Thymus (tissue), 11 donors: ENCODE measurements around the gene COL23A1. TPM values are rescaled to one million over a fixed set of nuclear protein-coding genes. Genes with fewer than 3 reads are reported as not detected.
A peak's percentile ranks its signal among the peaks of the same experiment; 100 is the strongest.

Source experiments
- DNase-seq, 9 donors: peaks; one replicate each; pipeline ENCODE4 v3.0.0-alpha.2; 2013; ENCODE audit warnings: low spot score in 9 of 9, low read depth in 6 of 9, missing footprints in 1 of 9
- H3K27ac ChIP-seq, 2 donors: one replicate each; pipeline ENCODE4 v1.5.1; 2013; ENCODE audit warnings: control low read depth in 1 of 2, low read depth in 1 of 2, low read length in 1 of 2, mild to moderate bottlenecking in 1 of 2, moderate library complexity in 1 of 2
- H3K27me3 ChIP-seq, 2 donors: one replicate each; pipeline ENCODE4 v1.5.1; 2013; ENCODE audit warnings: low read length in 1 of 2; ENCODE audit not compliant: control insufficient read depth in 2 of 2, insufficient read depth in 1 of 2
- H3K36me3 ChIP-seq, 2 donors: one replicate each; pipeline ENCODE4 v1.5.1; 2013; ENCODE audit warnings: low read length in 1 of 2, mild to moderate bottlenecking in 1 of 2, moderate library complexity in 1 of 2; ENCODE audit not compliant: control insufficient read depth in 2 of 2, insufficient read depth in 2 of 2
- H3K4me1 ChIP-seq, 2 donors: one replicate each; pipeline ENCODE4 v1.5.1; 2013; ENCODE audit warnings: low read length in 2 of 2; ENCODE audit not compliant: control insufficient read depth in 2 of 2, insufficient read depth in 2 of 2
- H3K4me3 ChIP-seq, 2 donors: one replicate each; pipeline ENCODE4 v1.5.1; 2013; ENCODE audit warnings: low read length in 2 of 2, control low read depth in 1 of 2, mild to moderate bottlenecking in 1 of 2
- H3K9me3 ChIP-seq, 2 donors: one replicate each; pipeline ENCODE4 v1.5.1; 2013; ENCODE audit warnings: low read length in 1 of 2, mild to moderate bottlenecking in 1 of 2; ENCODE audit not compliant: control insufficient read depth in 2 of 2, insufficient read depth in 1 of 2
- WGBS: extraction: QIAGEN DNeasy Blood & Tissue Kit; methylation state at CpG from one replicate; pipeline ENCODE4 v1.1.7; 2013; 5-methylcytosine and 5-hydroxymethylcytosine counted together
- polyA plus RNA-seq: library from polyadenylated mRNA; stranded (reverse); fragments of 200-250 nt; gene quantifications from one replicate; pipeline ENCODE4 v1.2.3, GENCODE V29; 2013
- total RNA-seq: library from RNA; stranded (reverse); fragments of 120-200 nt; gene quantifications from one replicate; pipeline ENCODE4 v1.2.4, GENCODE V29; 2013
- donor health status: healthy.

COL23A1 gene
- total and polyA plus RNA-seq, 2 donors = 1.5 to 2.6 TPM

DNA sequence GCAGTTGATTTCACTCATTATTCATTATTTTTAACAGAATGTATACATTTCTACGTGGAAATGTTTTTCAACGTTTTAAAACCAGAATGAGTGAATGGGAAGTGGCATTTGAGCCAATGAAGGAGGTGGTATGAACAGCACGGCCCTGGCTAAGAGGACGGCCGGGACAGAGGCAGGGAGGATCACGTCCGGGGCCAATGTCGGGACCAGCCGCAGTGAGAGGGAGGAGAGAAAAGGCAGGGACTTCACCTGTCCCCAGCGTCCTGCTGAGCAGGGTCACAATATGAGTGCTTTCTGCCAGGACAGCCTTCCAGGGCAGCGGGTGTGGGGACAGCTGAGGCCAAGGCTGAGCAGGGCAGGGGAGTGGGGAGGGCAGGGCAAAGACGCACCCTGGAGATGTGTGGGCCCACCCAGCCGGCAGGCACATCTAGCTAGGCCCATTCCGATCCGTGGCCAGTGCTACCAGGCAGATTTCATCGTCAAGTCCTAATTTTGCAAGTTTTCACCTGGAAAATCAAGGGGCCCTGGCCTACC is 209.6 kb downstream of the COL23A1 start:
- H3K27ac ChIP-seq = no peak overlapping the region
- no peak overlapping the region for H3K4me3 ChIP-seq
- H3K4me1 ChIP-seq = peaks cover 16 to 40% of the 10 kb centered on the region in 2 donors
- H3K9me3 ChIP-seq = no peaks in the 10 kb centered on the region
- H3K36me3 ChIP-seq = peaks cover 0 to 2% of the 10 kb centered on the region in 2 donors
- no peak for DNase-seq
- H3K27me3 ChIP-seq = no peaks in the 10 kb centered on the region
- WGBS = 95% methylated on average over 16 of the region's 16 CpGs

- Histone ChIP-seq H3K27me3 (no peaks in the 10 kb centered on the region), H3K9me3 (no peaks in the 10 kb centered on the region), H3K27ac (no peak overlapping the region), H3K4me3 (no peak overlapping the region), H3K4me1 (peaks cover 12 to 35% of the 10 kb centered on the region in 2 donors), H3K36me3 (peaks cover 0 to 2% of the 10 kb centered on the region in 2 donors)
- WGBS = 70% methylated on average over 2 of the region's 2 CpGs
- DNase-seq = no peak
Observed at GRCh38 chr5:178380086-178380485, 210.1 kb downstream of the COL23A1 start.

DNA sequence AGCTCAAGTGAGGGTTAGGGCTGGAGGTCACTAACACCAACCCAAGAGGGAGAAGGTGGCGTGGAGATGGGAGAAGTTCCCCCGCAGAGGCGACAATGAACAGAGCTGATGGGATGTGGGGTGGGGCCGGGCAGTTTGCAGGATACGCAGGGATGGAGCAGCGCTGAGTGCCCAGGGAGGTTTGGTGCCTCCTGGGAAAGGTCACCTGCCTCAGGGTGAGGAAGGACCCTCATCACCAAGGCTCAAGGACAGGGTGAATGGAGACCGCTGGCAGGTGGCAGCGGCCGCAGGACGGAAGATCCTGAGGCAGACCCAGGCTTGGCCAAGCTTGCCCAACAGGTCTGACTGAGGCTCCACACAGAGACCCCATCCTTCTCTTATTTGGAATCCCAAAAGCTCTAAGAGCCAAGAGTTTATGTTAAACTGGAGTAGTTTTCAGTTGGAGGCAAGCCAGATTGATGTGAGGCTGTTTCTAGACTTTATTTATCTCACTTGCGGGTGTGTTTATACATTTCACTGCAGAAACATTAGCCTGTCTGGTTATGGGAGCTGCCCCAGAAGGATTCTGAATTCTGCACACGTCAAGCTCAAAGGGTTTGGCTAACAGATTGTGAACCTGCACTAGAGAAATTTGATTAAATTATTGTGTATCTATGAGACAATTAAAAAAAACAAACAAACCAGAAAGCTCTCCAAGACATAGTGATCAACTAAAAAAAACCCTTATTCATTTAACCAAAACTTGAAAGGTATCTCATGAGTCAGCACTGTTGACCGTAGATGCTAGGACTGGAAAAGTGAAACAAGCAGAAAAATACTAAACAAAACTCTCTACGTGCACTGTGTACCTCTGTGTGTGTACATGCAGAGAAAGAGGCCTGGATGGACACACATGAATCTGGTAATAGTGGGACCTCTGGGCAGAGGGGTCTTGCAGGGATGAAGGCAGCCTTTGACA is 211.4 kb downstream of the COL23A1 start:
- no peaks in the 10 kb centered on the region for H3K27me3 ChIP-seq
- no peak overlapping the region for H3K4me3 ChIP-seq
- 88% methylated on average over 14 of the region's 14 CpGs for WGBS
- DNase-seq = no peak
- H3K4me1 ChIP-seq = peaks cover 5 to 24% of the 10 kb centered on the region in 2 donors
- peaks cover 0 to 5% of the 10 kb centered on the region in 2 donors for H3K36me3 ChIP-seq
- H3K27ac ChIP-seq = no peak overlapping the region
- no peaks in the 10 kb centered on the region for H3K9me3 ChIP-seq

DNA sequence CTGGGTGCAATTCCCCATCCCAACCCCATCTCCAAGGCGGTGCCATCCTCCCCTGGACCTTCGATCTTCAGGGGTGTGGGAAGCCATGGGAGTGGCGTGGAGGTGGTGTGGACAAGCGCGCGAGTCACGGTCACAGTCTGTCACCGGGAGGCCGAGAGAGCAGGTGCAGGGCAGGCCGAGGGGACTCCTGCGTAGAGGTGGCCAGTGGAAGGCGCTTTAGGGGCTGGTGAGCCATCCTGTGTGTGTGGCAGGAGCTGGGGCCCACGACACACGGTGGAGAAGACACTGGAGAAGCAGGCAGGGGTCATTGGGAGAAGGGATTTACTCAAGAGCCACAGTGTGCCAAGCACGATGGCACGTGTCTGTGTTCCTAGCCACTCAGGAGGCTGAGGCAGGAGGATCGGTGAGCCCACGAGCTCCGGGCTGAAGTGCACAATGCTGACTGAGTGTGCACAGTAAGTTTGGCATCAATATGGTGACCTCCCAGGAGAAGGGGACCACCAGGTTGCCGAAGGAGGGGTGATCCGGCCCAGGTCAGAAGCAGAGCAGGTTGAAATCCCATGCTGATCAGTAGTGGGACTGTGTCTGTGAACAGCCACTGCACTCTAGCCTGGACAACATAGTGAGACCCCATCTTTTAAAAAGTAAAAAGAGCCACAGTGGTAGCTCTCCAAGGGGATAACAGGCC is 212.5 kb downstream of the COL23A1 start:
- peaks cover 3 to 7% of the 10 kb centered on the region in 2 donors for H3K36me3 ChIP-seq
- no peak overlapping the region for H3K4me3 ChIP-seq
- H3K9me3 ChIP-seq = no peaks in the 10 kb centered on the region
- 93% methylated on average over 21 of the region's 21 CpGs for WGBS
- peaks cover 0 to 13% of the 10 kb centered on the region in 2 donors for H3K4me1 ChIP-seq
- DNase-seq = no peak
- H3K27me3 ChIP-seq = no peaks in the 10 kb centered on the region
- no peak overlapping the region for H3K27ac ChIP-seq

- 77% methylated on average over 19 of the region's 19 CpGs for WGBS
- Histone ChIP-seq H3K27ac (no peak overlapping the region), H3K36me3 (peaks cover 3 to 7% of the 10 kb centered on the region in 2 donors), H3K27me3 (no peaks in the 10 kb centered on the region), H3K4me1 (peaks cover 0 to 7% of the 10 kb centered on the region in 2 donors), H3K4me3 (no peak overlapping the region), H3K9me3 (no peaks in the 10 kb centered on the region)
- no peak for DNase-seq
Observed at GRCh38 chr5:178376921-178377582, 213.1 kb downstream of the COL23A1 start.

DNA sequence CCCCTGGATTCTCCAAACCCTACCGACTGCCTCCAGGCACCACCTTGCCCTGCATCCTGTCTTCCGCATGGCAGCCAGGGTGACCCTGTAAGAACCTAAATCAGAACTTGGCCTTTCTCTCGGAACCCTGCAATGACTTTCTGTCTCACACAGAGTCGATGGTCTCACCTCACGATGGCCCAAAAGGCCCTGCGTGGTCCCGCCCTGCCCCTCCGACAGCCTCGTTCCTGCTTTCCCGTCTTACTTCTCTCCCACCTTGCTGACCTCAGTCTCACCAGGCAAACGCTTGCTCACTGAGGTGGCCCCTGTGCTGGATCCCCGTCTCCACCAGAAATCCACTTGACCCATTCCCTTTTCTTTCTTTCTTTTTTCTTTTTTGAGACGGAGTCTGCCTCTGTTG is 214.8 kb downstream of the COL23A1 start:
- DNase-seq = no peak
- peaks cover 0 to 5% of the 10 kb centered on the region in 2 donors for H3K4me1 ChIP-seq
- H3K36me3 ChIP-seq = peaks cover 5 to 9% of the 10 kb centered on the region in 2 donors
- 95% methylated on average over 13 of the region's 13 CpGs for WGBS
- peaks cover 1 to 4% of the 10 kb centered on the region in 2 donors for H3K9me3 ChIP-seq
- H3K4me3 ChIP-seq = no peak overlapping the region
- H3K27ac ChIP-seq = no peak overlapping the region
- no peaks in the 10 kb centered on the region for H3K27me3 ChIP-seq

DNA sequence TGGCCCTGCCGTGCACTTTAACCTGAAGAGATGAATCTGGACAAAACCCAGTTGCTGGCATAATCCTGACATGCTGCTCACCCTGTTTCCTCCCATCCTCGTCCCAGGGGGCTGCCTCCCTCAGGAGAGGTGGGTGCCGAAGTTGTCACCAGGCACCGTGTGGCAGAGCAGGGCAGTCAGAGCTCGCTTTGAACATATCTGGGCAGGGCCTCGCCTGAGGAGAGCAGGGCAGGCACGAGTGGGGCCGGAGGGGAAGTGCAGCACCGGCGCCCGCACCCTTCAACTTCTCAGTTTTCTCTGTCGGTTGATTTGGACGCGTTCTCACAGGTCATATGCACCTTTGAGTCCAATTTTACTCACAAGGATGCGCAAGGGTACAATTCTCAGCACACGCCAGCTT is 216.5 kb downstream of the COL23A1 start:
- no peak overlapping the region for H3K4me3 ChIP-seq
- peaks cover 3 to 15% of the 10 kb centered on the region in 2 donors for H3K9me3 ChIP-seq
- H3K27ac ChIP-seq = no peak overlapping the region
- 82% methylated on average over 16 of the region's 16 CpGs for WGBS
- peaks cover 0 to 5% of the 10 kb centered on the region in 2 donors for H3K4me1 ChIP-seq
- no peaks in the 10 kb centered on the region for H3K27me3 ChIP-seq
- peaks cover 14 to 21% of the 10 kb centered on the region in 2 donors for H3K36me3 ChIP-seq
- no peak for DNase-seq

GRCh38 chr5:178372142-178372571 is 218.0 kb downstream of the COL23A1 start:
- Histone ChIP-seq H3K27ac (peak overlapping the region in 1 of 2 donors; percentile 3), H3K9me3 (peaks cover 3 to 17% of the 10 kb centered on the region in 2 donors), H3K4me1 (peaks cover 0 to 5% of the 10 kb centered on the region in 2 donors), H3K36me3 (peaks cover 18 to 32% of the 10 kb centered on the region in 2 donors), H3K4me3 (no peak overlapping the region), H3K27me3 (no peaks in the 10 kb centered on the region)
- WGBS = 77% methylated on average over 17 of the region's 17 CpGs
- DNase-seq = no peak
